AG09309 (cell line): ENCODE data around the gene DSTN.

Source experiments
- DNase-seq: peaks from one replicate; pipeline ENCODE4 v3.0.0-alpha.2; 2010; ENCODE audit warnings: low read depth
- H3K4me3 ChIP-seq: 2 replicates; pipeline ENCODE4 v1.5.1; 2011; ENCODE audit warnings: mild to moderate bottlenecking, low read depth, low read length, moderate library complexity; ENCODE audit not compliant: control insufficient read depth
- CTCF ChIP-seq: IDR thresholded peaks from 2 replicates; pipeline ENCODE4 v1.5.1; 2011; ENCODE audit warnings: mild to moderate bottlenecking, low read depth, low read length, inconsistent platforms; ENCODE audit not compliant: insufficient read depth, control insufficient read depth; ENCODE audit errors: missing control alignments

Gene DSTN

GRCh38 chr20:17614812-17615644, 45.2 kb downstream of the DSTN start:
- TF ChIP-seq CTCF: no peak
- no peak overlapping the region for H3K4me3 ChIP-seq
- DNase-seq: no peak

GRCh38 chr20:17615645-17616479, 46.0 kb downstream of the DSTN start:
- no peak for DNase-seq
- no peak for TF ChIP-seq CTCF
- H3K4me3 ChIP-seq: no peak overlapping the region

- H3K4me3 ChIP-seq: no peak overlapping the region
- no peak for TF ChIP-seq CTCF
- no peak for DNase-seq
Measured at GRCh38 chr20:17616480-17617211, 46.8 kb downstream of the DSTN start.

GRCh38 chr20:17617212-17617867, 47.5 kb downstream of the DSTN start:
- no peak overlapping the region for H3K4me3 ChIP-seq
- peak; percentile 63 for TF ChIP-seq CTCF
- DNase-seq: no peak

GRCh38 chr20:17617868-17618672, 48.2 kb downstream of the DSTN start:
- H3K4me3 ChIP-seq: no peak overlapping the region
- no peak for TF ChIP-seq CTCF
- DNase-seq: no peak

GRCh38 chr20:17618673-17619013, 48.8 kb downstream of the DSTN start:
- TF ChIP-seq CTCF: no peak
- no peak for DNase-seq
- no peak overlapping the region for H3K4me3 ChIP-seq
